ENCODE data around the gene ZMAT5.

The ZMAT5 gene

DNA sequence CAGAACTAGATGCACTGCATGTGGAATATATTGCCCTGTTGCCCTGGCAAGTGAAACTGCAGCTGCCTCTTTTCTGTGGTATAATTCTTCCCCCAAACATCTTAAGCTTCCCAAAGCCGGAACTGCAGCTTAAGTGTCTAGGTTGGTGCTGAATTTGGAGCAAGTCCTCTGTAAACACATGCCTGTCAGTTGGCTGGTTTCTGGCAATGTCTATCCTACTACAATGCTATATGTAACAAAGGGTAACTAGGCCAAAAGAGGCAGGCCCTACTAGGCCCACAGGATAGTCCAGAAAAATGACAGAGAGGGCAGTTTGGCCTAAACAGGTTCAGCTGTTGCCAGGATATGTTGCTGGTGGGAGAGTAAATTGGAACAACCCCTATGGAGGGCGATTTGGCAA, 43.4 kb upstream of the ZMAT5 start (continued):
- TF ChIP-seq, protein P1, sequence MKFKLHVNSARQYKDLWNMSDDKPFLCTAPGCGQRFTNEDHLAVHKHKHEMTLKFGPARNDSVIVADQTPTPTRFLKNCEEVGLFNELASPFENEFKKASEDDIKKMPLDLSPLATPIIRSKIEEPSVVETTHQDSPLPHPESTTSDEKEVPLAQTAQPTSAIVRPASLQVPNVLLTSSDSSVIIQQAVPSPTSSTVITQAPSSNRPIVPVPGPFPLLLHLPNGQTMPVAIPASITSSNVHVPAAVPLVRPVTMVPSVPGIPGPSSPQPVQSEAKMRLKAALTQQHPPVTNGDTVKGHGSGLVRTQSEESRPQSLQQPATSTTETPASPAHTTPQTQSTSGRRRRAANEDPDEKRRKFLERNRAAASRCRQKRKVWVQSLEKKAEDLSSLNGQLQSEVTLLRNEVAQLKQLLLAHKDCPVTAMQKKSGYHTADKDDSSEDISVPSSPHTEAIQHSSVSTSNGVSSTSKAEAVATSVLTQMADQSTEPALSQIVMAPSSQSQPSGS (tag by site-specific recombination; IDR thresholded peaks at IDR 0.05; ENCODE audit: low read depth) = no peak
- TF ChIP-seq ZNF175 (tag by site-specific recombination; IDR thresholded peaks at IDR 0.05) (no peak), ZNF114 (tag by site-specific recombination; IDR thresholded peaks at IDR 0.05) (no peak)

DNA sequence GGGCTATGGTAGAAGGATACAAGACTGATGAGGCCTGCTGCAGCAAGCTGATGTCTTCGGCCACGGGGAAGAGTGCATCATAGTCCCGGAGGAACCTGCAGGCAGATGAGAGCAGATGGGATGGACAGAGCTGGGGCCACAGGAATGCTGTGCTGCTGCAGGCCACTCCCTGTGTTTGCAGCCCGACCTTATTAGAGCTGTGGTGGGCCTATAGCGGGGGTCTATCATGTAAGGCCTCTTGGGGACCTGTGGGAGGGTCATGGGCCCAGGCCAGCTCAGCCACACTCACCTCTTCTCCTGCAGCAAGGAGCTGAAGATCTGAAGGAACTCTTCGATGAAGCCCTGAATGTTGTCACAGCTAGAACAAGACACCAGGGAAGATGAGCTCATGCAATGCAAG, 39.4 kb upstream of the ZMAT5 start:
- H3K36me3 ChIP-seq (ENCODE audit: control insufficient read depth in 2 of 2, insufficient read depth in 1 of 2, low read length in 2 of 2) = peaks cover 46 to 83% of the 10 kb centered on the region in 2 experiments
- ChIA-PET POLR2A (no interaction called here), CTCF (interaction anchor here (0.6 to 1.3 kb wide), 3 partner anchors 33 to 1114 kb away, joined by 3 to 4 read pairs (median 4); no protein-coding TSS in a partner anchor)
- H3K4me1 ChIP-seq (ENCODE audit: control insufficient read depth, insufficient read depth, low read length) = no peaks in the 10 kb centered on the region
- TF ChIP-seq ZNF473 (tag by site-specific recombination; IDR thresholded peaks at IDR 0.05) (no peak), MZF1 (tag by site-specific recombination; IDR thresholded peaks at IDR 0.05; ENCODE audit: borderline replicate concordance) (no peak), GFI1B (tag by site-specific recombination; IDR thresholded peaks at IDR 0.05) (no peak), ZBTB7A (tag by site-specific recombination; IDR thresholded peaks at IDR 0.05; ENCODE audit: low read depth) (no peak), KLF16 (tag by site-specific recombination; IDR thresholded peaks at IDR 0.05) (no peak), ZNF157 (tag by site-specific recombination; IDR thresholded peaks at IDR 0.05) (no peak), ZBTB1 (tag by site-specific recombination; IDR thresholded peaks at IDR 0.05) (no peak), ZNF621 (tag by site-specific recombination; IDR thresholded peaks at IDR 0.05) (no peak), ZBTB20 (tag by site-specific recombination; IDR thresholded peaks at IDR 0.05) (no peak), GLI4 (tag by site-specific recombination; IDR thresholded peaks at IDR 0.05) (no peak), ZNF214 (tag by site-specific recombination; IDR thresholded peaks at IDR 0.05; ENCODE audit: borderline replicate concordance) (no peak), ZNF366 (tag by site-specific recombination; conservative IDR thresholded peaks at IDR 0.05) (no peak), ZNF707 (tag by site-specific recombination; IDR thresholded peaks at IDR 0.05) (no peak), ZNF571 (tag by site-specific recombination; IDR thresholded peaks at IDR 0.05) (no peak)
- TF ChIP-seq, protein P2, sequence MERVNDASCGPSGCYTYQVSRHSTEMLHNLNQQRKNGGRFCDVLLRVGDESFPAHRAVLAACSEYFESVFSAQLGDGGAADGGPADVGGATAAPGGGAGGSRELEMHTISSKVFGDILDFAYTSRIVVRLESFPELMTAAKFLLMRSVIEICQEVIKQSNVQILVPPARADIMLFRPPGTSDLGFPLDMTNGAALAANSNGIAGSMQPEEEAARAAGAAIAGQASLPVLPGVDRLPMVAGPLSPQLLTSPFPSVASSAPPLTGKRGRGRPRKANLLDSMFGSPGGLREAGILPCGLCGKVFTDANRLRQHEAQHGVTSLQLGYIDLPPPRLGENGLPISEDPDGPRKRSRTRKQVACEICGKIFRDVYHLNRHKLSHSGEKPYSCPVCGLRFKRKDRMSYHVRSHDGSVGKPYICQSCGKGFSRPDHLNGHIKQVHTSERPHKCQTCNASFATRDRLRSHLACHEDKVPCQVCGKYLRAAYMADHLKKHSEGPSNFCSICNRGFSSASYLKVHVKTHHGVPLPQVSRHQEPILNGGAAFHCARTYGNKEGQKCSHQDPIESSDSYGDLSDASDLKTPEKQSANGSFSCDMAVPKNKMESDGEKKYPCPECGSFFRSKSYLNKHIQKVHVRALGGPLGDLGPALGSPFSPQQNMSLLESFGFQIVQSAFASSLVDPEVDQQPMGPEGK (tag by site-specific recombination; IDR thresholded peaks at IDR 0.05) = no peak
- TF ChIP-seq, protein P3, sequence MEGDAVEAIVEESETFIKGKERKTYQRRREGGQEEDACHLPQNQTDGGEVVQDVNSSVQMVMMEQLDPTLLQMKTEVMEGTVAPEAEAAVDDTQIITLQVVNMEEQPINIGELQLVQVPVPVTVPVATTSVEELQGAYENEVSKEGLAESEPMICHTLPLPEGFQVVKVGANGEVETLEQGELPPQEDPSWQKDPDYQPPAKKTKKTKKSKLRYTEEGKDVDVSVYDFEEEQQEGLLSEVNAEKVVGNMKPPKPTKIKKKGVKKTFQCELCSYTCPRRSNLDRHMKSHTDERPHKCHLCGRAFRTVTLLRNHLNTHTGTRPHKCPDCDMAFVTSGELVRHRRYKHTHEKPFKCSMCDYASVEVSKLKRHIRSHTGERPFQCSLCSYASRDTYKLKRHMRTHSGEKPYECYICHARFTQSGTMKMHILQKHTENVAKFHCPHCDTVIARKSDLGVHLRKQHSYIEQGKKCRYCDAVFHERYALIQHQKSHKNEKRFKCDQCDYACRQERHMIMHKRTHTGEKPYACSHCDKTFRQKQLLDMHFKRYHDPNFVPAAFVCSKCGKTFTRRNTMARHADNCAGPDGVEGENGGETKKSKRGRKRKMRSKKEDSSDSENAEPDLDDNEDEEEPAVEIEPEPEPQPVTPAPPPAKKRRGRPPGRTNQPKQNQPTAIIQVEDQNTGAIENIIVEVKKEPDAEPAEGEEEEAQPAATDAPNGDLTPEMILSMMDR (tag by site-specific recombination; IDR thresholded peaks at IDR 0.05) = no peak
- TF ChIP-seq, protein P4, sequence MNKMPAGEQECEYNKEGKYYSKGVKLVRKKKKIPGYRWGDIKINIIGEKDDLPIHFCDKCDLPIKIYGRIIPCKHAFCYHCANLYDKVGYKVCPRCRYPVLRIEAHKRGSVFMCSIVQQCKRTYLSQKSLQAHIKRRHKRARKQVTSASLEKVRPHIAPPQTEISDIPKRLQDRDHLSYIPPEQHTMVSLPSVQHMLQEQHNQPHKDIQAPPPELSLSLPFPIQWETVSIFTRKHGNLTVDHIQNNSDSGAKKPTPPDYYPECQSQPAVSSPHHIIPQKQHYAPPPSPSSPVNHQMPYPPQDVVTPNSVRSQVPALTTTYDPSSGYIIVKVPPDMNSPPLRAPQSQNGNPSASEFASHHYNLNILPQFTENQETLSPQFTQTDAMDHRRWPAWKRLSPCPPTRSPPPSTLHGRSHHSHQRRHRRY (tag by site-specific recombination; IDR thresholded peaks at IDR 0.05) = no peak
- TF ChIP-seq, protein P5, sequence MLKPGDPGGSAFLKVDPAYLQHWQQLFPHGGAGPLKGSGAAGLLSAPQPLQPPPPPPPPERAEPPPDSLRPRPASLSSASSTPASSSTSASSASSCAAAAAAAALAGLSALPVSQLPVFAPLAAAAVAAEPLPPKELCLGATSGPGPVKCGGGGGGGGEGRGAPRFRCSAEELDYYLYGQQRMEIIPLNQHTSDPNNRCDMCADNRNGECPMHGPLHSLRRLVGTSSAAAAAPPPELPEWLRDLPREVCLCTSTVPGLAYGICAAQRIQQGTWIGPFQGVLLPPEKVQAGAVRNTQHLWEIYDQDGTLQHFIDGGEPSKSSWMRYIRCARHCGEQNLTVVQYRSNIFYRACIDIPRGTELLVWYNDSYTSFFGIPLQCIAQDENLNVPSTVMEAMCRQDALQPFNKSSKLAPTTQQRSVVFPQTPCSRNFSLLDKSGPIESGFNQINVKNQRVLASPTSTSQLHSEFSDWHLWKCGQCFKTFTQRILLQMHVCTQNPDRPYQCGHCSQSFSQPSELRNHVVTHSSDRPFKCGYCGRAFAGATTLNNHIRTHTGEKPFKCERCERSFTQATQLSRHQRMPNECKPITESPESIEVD (tag by site-specific recombination; IDR thresholded peaks at IDR 0.05) = no peak
- TF ChIP-seq, protein P6, sequence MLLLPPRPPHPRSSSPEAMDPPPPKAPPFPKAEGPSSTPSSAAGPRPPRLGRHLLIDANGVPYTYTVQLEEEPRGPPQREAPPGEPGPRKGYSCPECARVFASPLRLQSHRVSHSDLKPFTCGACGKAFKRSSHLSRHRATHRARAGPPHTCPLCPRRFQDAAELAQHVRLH (tag by site-specific recombination; IDR thresholded peaks at IDR 0.05) = no peak
- no peak overlapping the region for H3K4me3 ChIP-seq (ENCODE audit: low read depth, low read length)
- no peak overlapping the region for H3K27ac ChIP-seq (ENCODE audit: extremely low read depth, low read depth, low read length)
- H3K9me3 ChIP-seq (ENCODE audit: control insufficient read depth, insufficient read depth, low read depth, low read length) = no peaks in the 10 kb centered on the region

All from HEK293 (cell line).